ENCODE measurements around the gene SAT2.

- TF ChIP-seq, protein P1, sequence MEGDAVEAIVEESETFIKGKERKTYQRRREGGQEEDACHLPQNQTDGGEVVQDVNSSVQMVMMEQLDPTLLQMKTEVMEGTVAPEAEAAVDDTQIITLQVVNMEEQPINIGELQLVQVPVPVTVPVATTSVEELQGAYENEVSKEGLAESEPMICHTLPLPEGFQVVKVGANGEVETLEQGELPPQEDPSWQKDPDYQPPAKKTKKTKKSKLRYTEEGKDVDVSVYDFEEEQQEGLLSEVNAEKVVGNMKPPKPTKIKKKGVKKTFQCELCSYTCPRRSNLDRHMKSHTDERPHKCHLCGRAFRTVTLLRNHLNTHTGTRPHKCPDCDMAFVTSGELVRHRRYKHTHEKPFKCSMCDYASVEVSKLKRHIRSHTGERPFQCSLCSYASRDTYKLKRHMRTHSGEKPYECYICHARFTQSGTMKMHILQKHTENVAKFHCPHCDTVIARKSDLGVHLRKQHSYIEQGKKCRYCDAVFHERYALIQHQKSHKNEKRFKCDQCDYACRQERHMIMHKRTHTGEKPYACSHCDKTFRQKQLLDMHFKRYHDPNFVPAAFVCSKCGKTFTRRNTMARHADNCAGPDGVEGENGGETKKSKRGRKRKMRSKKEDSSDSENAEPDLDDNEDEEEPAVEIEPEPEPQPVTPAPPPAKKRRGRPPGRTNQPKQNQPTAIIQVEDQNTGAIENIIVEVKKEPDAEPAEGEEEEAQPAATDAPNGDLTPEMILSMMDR (IDR thresholded peaks at IDR 0.05; ENCODE audit: low read length): no peak
- TF ChIP-seq EZH2 (optimal IDR thresholded peaks at IDR 0.05; ENCODE audit: low read depth, low read length): no peak
These were observed 718 bp downstream of the SAT2 start for GRCh38 chr17:7626956-7627249.

Measured in MM.1S (cell line).